PC-3 (cell line): ENCODE results near the gene CTCFL. TPM values are rescaled to one million over a fixed set of nuclear protein-coding genes. Genes with fewer than 3 reads are reported as not detected.

Experiments used
- ATAC-seq: fragments of 200-7000 bp; cut with Tn5 transposase; 2 replicates; pipeline ENCODE4 v1.9.1; 2020; ENCODE audit warnings: mild to moderate bottlenecking, moderate library complexity
- BruUV-seq: library from RNA; stranded (reverse); fragments of 400-500 nt; replicated peaks from 2 replicates; lab custom pipeline; 2021; lab: Mats Ljungman, UMichigan
- CTCF ChIA-PET: fragments of 300-600 bp; sonication (Branson Sonifier 250); formaldehyde crosslinking; loops from one replicate; lab custom pipeline; 2022; ENCODE audit warnings: antibody characterized with exemption; lab: Charles Lee
- POLR2A ChIA-PET: fragments of 300-600 bp; sonication (Branson Sonifier 250); formaldehyde crosslinking; loops from one replicate; lab custom pipeline; 2022; ENCODE audit warnings: antibody characterized with exemption; ENCODE audit not compliant: unreplicated experiment; lab: Charles Lee
- DNase-seq: peaks from one replicate; pipeline ENCODE4 v3.0.0-alpha.2; 2015
- H2AFZ ChIP-seq: fragments of 300-600 bp; sonication (generic); 2 replicates; pipeline ENCODE4 v1.6.0; 2016; ENCODE audit warnings: antibody characterized with exemption, low read length
- H3F3A ChIP-seq: fragments of 300-600 bp; sonication (generic); one replicate; pipeline ENCODE4 v1.6.0; 2017; ENCODE audit warnings: antibody characterized with exemption, low read length, control low read depth, mild to moderate bottlenecking; ENCODE audit not compliant: unreplicated experiment
- H3K27ac ChIP-seq: fragments of 300-600 bp; sonication (generic); 2 replicates; pipeline ENCODE4 v1.5.1; 2016; ENCODE audit warnings: mild to moderate bottlenecking, low read length
- H3K27me3 ChIP-seq: fragments of 300-600 bp; sonication (generic); 2 replicates; pipeline ENCODE4 v1.6.1; 2016; ENCODE audit warnings: low read length, mixed read lengths
- H3K36me3 ChIP-seq: fragments of 300-600 bp; sonication (generic); 2 replicates; pipeline ENCODE4 v1.6.1; 2016; ENCODE audit warnings: low read depth, mixed run types, low read length, mixed read lengths
- H3K4me1 ChIP-seq: fragments of 300-600 bp; sonication (generic); 2 replicates; pipeline ENCODE4 v1.5.1; 2016; ENCODE audit warnings: low read length; ENCODE audit not compliant: insufficient read depth
- H3K4me2 ChIP-seq: fragments of 300-600 bp; sonication (generic); 2 replicates; pipeline ENCODE4 v1.6.0; 2016; ENCODE audit warnings: low read length
- H3K4me3 ChIP-seq: fragments of 300-600 bp; sonication (generic); 2 replicates; pipeline ENCODE4 v1.5.1; 2016; ENCODE audit warnings: mild to moderate bottlenecking, low read length, mixed read lengths
- H3K79me2 ChIP-seq: fragments of 300-600 bp; sonication (generic); 2 replicates; pipeline ENCODE4 v1.6.1; 2017; ENCODE audit warnings: low read length, mixed read lengths
- H3K9ac ChIP-seq: fragments of 300-600 bp; sonication (generic); 2 replicates; pipeline ENCODE4 v1.6.0; 2016; ENCODE audit warnings: mild to moderate bottlenecking, low read length
- H3K9me2 ChIP-seq: fragments of 300-600 bp; sonication (generic); replicated peaks from 2 replicates; pipeline ENCODE4 v1.6.1; 2016; ENCODE audit warnings: mixed run types, low read length, mixed read lengths
- H3K9me3 ChIP-seq: fragments of 300-600 bp; sonication (generic); 2 replicates; pipeline ENCODE4 v1.6.1; 2016; ENCODE audit warnings: low read length, mixed read lengths
- H4K20me1 ChIP-seq: fragments of 300-600 bp; sonication (generic); 2 replicates; pipeline ENCODE4 v1.6.1; 2016; ENCODE audit warnings: low read length, mixed read lengths
- EZH2 ChIP-seq: fragments of 300-600 bp; sonication (generic); IDR thresholded peaks from one replicate; pipeline ENCODE4 v1.6.1; 2017; ENCODE audit warnings: antibody characterized with exemption, mild to moderate bottlenecking, low read length; ENCODE audit not compliant: unreplicated experiment
- EZH2phosphoT487 ChIP-seq: fragments of 300-600 bp; sonication (generic); IDR thresholded peaks from 2 replicates; pipeline ENCODE4 v1.6.1; 2018; ENCODE audit warnings: mild to moderate bottlenecking, antibody characterized with exemption, low read length, borderline replicate concordance
- intact Hi-C: fragments of 100-400 bp; cut with micrococcal nuclease; formaldehyde crosslinking; loops from 2 replicates; pipeline ENCODE4 v1.9.0; 2023
- total RNA-seq: library from RNA; depleted of rRNA; stranded (reverse); fragments of >200 nt; gene quantifications from 2 replicates; pipeline ENCODE4 v1.2.3, GENCODE V29; 2014
- TF ChIP-seq, protein P1 (sequence below): fragments of 300-600 bp; sonication (generic); conservative IDR thresholded peaks from 2 replicates; pipeline ENCODE4 v1.5.1; 2017; ENCODE audit warnings: antibody characterized with exemption, low read depth, mild to moderate bottlenecking, low read length

The CTCFL gene
- total RNA-seq, 1 experiment from 2014 or later, result not detected

DNA sequence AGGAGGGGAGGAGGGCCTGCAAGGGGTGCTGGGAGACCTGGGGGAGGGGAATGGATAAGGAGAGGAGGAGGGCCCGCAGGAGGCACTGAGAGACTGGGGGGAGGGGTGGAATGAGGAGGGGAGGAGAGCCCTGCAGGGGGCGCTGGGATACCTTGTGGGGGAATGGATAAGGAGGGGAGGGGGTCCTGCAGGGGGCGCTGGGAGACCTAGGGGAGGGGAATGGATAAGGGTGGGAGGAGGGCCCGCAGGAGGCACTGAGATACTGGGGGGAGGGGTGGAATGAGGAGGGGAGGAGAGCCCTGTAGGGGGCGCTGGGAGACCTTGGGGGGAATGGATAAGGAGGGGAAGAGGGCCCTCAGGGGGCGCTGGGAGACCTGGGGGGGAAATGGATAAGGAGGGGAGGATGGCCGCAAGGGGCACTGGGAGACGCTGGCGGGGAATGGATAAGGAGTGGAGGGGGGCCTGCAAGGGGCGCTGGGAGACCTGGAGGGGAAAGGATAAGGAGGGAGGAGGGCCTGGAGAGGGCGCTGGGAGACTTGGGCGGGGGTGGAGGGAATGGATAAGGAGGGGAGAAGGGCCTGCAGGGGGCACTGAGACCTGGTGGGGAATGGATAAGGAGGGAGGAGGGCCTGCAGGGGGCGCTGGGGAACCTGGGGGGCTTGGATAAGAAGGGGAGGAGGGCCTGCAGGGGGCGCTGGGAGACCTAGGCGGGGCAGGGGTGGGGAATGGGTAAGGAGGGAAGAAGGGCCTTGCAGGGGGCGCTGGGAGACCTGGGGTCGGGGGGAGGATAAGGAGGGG lies 1.3 kb upstream of the CTCFL start:
- Histone ChIP-seq H3K9ac (no peak overlapping the region), H3K27ac (no peak overlapping the region), H3K79me2 (no peaks in the 10 kb centered on the region), H3K36me3 (no peaks in the 10 kb centered on the region), H3K4me2 (no peak overlapping the region), H3F3A (no peaks in the 10 kb centered on the region), H3K9me2 (no peaks in the 10 kb centered on the region), H3K27me3 (no peaks in the 10 kb centered on the region), H3K4me1 (no peaks in the 10 kb centered on the region), H4K20me1 (no peaks in the 10 kb centered on the region), H3K9me3 (no peaks in the 10 kb centered on the region), H3K4me3 (no peak overlapping the region), H2AFZ (no peak overlapping the region)
- ChIA-PET POLR2A (no interaction called here), CTCF (no interaction called here)
- intact Hi-C loops, result no loop called here
- no peak for DNase-seq
- no peak for ATAC-seq
- no TSS peak for BruUV-seq
- no peak for TF ChIP-seq EZH2phosphoT487
- TF ChIP-seq, protein P1, sequence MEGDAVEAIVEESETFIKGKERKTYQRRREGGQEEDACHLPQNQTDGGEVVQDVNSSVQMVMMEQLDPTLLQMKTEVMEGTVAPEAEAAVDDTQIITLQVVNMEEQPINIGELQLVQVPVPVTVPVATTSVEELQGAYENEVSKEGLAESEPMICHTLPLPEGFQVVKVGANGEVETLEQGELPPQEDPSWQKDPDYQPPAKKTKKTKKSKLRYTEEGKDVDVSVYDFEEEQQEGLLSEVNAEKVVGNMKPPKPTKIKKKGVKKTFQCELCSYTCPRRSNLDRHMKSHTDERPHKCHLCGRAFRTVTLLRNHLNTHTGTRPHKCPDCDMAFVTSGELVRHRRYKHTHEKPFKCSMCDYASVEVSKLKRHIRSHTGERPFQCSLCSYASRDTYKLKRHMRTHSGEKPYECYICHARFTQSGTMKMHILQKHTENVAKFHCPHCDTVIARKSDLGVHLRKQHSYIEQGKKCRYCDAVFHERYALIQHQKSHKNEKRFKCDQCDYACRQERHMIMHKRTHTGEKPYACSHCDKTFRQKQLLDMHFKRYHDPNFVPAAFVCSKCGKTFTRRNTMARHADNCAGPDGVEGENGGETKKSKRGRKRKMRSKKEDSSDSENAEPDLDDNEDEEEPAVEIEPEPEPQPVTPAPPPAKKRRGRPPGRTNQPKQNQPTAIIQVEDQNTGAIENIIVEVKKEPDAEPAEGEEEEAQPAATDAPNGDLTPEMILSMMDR, result peak; percentile 50; the same call in 1 of the 2 replicates
- no peak for TF ChIP-seq EZH2

DNA sequence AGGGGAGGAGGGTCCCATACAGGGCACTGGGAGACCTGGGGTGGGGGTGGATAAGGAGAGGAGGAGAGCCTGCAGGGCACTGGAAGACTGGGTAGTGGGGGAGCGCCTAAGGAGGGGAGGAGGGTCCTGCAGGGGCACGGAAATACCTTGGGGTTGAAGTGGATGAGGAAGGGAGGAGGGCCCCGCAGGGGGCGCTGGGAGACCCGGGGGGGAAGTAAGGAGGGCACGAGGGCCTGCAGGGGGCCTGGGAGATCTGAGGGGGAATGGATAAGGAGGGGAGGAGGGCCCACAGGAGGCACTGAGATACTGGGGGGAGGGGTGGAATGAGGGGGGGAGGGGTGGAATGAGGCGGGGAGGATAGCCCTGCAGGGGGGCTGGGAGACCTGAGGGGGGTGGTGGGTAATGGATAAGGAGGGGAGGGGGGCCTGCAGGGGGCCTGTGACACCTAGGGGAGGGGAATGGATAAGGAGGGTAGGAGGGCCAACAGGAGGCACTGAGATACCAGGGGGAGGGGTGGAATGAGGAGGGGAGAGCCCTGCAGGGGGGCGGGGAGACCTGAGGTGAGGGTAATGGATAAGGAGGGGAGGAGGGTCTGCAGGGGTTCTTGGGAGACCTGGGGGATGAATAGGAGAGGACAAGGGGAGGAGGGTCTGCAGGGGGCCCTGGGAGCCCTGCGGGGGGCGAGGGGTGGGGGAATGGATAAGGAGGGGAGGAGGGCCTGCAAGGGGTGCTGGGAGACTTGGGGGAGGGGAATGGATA lies 567 bp upstream of the CTCFL start:
- Histone ChIP-seq H3F3A (no peaks in the 10 kb centered on the region), H3K4me2 (no peak overlapping the region), H3K4me1 (no peaks in the 10 kb centered on the region), H3K9me3 (no peaks in the 10 kb centered on the region), H3K27ac (no peak overlapping the region), H3K9ac (no peak overlapping the region), H3K9me2 (no peaks in the 10 kb centered on the region), H3K4me3 (no peak overlapping the region), H3K79me2 (no peaks in the 10 kb centered on the region), H2AFZ (no peak overlapping the region), H3K36me3 (no peaks in the 10 kb centered on the region), H3K27me3 (no peaks in the 10 kb centered on the region), H4K20me1 (no peaks in the 10 kb centered on the region)
- POLR2A ChIA-PET, result no interaction called here
- intact Hi-C loops, result no loop called here
- TF ChIP-seq, protein P1, result no peak
- TF ChIP-seq EZH2phosphoT487 (no peak), EZH2 (no peak)
- no TSS peak for BruUV-seq
- no peak for ATAC-seq
- DNase-seq, result no peak
- CTCF ChIA-PET, result no interaction called here
